HG02884 (cell line): ENCODE measurements around the gene SLC24A3.

ENCODE experiments used
- ATAC-seq: cut with Tn5 transposase; IDR thresholded peaks from one replicate; pipeline ENCODE4 v1.9.1; 2021; ENCODE audit warnings: mild to moderate bottlenecking, moderate library complexity; ENCODE audit not compliant: unreplicated experiment

SLC24A3 gene

DNA sequence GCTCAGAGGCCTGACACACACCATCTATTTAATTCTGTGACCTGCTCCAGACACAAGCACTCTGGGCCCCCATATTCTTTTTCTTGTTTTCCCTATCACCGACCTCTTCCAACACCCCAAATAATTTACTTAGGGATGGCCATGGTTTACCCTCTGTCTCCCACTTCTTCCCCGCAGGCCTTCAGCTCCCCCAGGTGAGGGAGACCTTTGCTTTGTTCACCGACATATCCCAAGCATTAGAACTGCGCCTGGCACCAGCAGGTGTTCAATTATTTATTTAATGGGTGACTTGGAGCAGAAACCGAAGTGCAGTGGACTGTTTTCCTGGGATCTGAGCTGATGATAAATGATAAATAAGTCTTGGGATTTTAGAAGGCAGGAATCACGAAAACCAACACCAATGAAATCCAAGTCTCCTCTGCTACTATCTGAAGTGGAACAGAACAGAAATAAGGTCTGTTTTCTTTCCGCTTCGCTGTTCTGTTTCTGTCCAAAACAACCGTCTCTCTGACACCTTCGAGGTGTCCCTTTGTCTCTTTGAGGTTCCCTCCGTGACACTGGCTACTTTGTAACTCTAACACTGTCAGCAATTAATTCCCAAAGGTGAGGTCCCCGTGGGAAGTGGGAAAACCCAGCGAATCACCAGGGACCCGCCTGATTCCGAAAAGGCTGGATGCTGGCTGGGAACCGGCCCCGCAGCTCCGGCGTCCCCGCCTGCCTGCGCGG is 544.5 kb downstream of the SLC24A3 start:
- ATAC-seq: no peak

DNA sequence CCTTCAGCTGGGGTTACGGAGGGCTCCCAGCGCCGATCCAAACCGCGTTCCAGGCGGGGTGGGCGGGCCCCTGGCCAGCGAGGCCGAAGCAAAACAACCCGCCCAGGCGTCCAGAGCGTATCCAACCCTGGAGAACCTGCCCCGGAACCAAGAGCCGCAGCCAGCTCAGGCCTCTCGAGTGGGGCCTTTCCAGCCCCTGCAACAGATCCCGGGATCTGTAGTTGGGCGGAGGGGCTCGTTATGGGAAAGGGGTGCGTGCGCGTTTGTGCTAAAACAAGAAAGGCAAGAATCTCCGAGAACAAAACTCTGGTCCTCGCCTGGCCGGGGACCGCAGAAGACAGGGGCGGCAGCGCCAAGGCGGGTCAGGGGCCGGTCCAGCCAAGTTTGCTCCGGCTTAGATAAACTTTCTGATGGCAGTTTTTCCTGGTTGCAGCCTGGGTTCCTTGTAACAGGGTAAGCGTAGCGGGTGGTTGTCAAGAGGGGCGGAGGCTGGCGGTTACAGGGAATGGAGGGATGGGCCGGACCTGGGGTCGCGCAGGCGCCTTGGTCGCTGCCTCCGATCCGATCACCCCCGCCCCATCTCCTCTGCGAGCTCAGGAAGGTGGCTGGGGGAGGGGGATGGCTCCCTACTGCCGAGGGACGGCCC is 545.2 kb downstream of the SLC24A3 start:
- ATAC-seq: no peak

DNA sequence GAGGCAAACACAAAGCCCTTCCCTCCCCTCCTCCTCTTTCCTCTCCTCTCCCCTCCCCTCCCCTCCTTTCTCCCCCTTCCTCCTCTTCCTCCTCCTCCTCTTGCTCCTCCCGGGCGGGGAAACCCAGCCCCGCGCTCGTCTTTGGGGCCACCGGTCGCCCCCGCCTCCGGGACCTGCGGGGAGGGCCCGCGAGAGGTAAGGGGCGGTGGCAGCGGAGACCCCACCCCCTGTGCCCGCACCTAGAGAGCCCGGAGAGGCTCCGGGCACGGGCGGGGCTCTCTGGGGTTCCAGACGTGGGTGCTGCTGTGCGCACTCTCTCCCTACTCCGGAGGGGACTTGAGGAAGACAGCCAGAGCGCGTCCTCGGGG is 545.7 kb downstream of the SLC24A3 start, which contains the start of gene RIN2:
Gene RIN2 (plus strand): TSS at position 126 of the 368 bp plus-strand sequence. CDS start 131,344 bp downstream, outside the sequence.
- ATAC-seq: no peak

DNA sequence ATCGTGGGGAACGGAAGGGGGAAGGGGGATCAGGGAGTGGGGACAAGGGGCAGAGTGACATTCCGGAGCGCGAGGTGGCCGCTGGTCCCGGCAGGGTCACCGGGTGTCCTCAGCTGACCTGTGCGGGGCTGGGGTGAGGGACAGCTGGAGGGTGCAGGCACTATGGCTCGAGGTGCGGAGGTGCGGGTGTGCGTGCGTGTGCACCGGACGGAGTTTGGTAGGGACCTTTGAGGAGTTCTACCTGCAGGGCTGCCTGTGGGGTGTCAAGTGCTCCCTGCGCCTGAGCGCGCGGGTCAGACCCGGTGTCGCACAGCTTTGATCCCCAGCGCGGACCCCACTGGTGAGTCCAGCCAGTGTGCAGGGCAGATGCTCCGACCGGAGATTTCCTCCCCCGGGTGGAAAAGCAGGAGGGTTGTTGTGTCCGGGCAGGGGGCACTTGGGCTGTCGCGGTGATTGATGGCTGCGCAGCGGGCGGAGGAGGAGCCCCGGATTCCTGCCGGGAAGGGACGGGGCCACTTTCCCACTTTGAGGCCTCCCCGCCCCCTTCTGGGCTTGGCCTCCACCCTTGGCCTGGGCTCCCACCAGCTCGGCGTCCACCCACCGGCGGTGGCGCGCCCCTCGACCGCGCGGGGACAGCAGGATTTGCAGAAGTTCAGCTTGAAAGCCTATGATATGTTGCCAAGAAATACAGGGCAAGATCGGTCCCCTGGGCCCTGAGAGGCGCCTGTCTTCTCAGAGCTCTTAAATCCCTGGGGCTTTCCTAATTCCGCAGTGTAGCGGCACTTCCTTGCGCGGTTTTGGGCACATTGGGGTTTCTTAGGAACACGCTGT is 546.3 kb downstream of the SLC24A3 start:
- no peak for ATAC-seq

DNA sequence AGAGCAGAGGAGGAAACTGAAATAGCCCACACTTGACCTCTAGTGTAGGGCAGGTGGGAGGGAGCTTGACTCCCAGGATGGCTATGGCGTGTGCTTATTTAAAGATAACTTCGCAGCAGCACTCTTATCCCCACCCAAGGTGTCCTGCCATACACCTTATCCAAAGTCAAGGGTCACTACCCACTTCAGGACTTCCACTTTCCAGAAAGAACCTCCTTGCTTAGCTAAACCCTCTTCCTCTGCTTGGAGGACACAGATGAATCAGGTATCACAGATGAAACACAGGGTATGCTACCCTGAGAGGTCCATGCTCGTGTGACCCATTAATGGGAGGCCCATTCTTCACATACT is 547.9 kb downstream of the SLC24A3 start:
- ATAC-seq: no peak

DNA sequence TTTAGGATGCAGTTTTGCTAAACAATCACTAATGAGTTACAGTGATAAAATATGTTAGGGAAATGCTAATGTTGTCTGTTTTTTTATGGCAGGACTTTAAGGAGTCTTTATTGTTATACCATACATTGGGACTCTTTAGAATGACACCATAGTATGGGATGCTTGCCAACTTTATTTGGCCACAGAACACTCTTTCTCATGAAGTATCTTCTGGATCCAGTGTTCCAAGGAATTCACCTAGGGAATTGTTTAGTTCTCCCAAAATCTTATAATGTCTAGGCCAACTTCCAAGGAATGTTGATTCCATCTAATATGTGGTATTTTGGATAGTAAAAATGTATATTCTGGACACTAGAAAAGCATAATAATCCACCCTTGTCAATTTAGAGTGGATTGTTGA is 548.9 kb downstream of the SLC24A3 start:
- ATAC-seq: no peak

DNA sequence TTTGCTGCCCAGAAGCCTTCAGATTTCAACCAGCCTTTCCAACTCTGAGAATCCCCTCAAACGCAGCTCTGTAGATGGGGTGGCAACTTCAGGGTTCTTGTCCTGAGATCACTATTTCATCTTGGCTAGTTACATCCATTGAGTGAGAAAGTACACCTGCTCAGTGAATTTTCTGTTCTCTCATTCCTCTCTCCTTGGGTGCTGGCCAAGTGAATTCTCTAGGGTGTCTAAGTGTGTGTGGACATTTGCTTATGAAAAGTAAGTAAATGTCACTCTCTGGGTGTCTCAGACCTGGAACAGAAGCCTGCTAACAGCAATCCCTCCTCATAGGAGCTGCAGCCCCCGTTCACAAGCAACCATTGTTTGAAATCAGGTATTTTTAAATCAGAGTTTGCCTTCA is 549.4 kb downstream of the SLC24A3 start:
- ATAC-seq: no peak

DNA sequence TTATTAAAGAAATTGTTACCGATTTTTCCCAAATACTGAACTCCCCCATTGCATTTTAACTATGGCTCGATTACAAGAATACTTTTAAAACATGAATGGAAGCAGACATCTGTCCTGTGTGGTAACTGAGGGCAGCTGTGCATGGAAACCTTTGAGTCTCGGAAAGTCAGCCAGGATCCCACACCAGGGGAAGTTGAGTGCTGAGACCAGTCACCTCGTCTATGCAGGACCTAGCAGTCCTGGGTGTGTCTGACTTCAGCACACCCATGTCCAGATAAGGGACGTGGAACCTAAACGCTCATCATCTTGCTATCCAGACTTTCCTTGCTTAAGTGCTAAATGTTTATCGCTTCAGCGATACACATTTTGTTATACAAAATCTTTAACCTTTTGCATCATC is 551.8 kb downstream of the SLC24A3 start:
- no peak for ATAC-seq

DNA sequence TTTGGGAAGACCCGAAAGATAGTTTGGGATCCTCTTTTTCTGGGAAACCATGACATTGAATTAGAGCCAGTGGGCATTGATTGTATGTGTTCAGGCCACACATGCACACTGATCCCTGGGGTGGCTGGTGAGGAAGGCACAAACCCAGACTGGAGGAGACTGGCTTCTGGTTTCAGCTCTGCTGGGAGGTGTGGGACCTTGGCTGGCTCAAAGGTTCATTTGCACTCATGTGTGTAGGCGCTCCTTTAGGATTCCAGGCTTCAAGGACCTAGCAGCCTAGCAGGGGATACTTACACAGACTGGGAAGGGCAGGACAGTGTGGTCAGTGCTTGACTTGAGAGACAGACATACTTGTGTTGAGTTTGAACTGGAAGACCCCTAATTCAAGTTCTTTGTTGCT is 552.8 kb downstream of the SLC24A3 start:
- no peak for ATAC-seq

DNA sequence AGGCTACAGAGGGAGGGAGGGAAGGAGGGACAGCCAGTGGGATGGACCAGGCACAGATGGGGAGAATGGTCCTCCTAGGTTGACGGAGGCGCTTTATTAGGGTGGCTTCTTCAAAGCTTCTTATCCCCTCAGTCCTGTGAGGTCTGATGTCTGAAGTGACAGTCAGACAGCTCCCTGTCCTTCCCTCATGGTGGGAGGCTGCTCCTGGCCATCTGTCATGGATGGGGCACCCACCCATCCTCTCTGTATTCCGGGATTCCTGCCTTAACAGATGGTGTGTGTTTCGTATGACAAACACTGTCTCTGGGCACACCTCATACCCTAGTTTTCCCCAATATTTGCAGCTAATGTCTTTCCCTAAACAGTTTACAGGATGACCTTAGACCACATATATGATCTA is 553.5 kb downstream of the SLC24A3 start:
- ATAC-seq: no peak

DNA sequence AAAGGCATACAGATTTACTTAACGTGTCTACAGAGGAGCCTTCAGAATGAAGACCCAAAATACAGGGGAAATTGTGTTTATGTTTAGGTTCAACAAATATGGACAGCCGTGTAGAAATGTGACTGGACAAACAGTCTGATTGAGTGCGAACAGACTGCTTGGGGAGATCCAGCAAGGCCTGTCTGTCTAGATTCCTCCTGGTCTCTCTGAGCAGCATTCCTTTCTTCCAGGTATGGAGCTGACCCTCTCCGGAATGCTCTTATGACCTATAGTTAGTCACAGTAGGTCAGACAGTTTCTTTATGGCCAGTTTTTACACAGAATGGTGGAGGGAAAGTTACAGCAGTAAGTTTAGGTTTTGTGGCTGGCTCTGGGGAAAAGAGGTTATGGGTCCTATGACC is 554.6 kb downstream of the SLC24A3 start:
- no peak for ATAC-seq

DNA sequence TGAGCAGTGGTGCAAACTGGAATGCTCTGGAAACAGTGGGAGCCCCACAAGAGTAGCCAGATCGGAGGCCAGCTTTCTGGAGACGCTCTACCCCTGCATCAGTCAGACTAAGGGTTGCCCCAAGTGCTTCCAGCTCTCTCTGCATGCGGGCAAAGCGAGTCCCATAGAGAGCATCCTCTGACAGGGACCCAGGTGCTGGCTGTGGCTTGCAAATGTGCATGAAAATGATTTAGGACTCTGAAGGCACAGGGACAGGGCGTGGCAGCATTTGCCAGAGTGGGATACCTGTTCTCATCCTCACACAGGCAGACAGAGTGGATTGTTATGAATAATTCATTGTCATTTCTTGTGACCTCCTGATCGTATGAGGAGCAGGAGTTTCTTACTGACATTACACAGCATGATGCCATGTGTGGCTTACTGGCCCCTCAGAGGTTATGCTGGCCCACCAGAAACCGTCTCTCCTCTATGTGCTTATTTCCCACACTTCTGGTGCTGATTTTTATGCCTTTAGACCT is 555.9 kb downstream of the SLC24A3 start:
- ATAC-seq: no peak

DNA sequence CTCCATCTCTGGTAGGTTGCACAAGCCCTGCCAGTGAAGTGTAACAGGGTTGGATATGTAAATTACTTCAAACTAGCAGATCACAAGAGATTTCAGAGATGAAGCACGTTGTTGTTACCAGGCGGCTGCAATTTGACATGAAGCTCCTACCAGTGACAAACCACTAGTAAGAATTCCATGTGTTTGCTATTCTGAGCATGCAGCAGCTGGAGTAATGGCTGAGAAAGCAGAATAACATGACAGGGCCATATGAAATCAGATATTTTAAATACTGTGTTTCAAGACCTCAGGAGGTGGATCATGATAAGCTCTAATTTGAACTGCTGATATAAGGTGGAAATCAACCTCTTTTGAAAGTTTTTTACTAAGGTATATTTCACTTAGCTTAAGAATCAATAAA is 557.1 kb downstream of the SLC24A3 start:
- ATAC-seq: no peak

DNA sequence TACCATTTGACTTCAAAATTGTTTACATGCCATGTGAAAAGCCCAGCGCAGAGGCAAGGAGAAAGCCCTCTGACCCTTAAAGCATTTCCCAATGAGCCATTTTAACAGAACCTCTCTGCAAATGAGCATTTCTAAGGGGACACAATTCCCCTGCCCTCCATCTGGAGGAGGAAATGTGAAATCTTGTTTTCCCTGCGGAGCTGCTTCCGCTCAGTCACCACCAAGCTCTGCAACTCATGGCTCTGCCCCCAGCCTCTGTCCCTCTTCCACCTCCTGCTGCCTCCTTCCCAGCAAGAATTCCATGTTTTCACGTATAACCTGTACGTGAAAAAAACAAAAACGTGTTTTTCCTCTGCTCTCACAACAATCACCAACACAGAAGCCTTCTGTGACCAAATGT is 557.9 kb downstream of the SLC24A3 start:
- no peak for ATAC-seq

DNA sequence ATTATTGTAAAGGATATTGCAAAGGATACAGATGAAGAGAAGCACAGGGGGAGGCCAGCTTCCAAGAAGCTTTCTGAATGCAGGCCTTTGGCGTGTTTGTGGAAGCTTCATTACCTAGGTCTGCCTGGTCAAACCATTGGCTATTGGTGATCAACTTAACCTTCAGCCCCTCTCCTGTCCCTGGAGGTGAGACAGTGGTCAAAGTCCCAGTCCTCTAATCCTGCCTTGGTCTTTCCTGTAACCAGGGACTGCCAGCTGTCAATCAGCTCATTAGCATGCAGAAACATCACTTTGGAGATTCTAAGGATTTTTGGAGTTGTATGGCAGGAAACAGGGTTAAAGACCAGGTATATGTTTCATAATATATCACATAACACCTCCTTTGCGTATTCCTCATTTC is 558.6 kb downstream of the SLC24A3 start:
- ATAC-seq: no peak
